IPS-20b (cell line): ENCODE data around the gene EXT2.

Experiments
- H3K27ac ChIP-seq: one replicate; pipeline ENCODE4 v1.5.1; 2013; ENCODE audit warnings: low read length
- H3K27me3 ChIP-seq: 2 replicates; pipeline ENCODE4 v1.6.1; 2013; ENCODE audit warnings: mild to moderate bottlenecking, low read length, inconsistent platforms; ENCODE audit not compliant: insufficient read depth
- H3K36me3 ChIP-seq: 2 replicates; pipeline ENCODE4 v1.6.1; 2013; ENCODE audit warnings: low read depth, mild to moderate bottlenecking, inconsistent platforms, low read length, moderate library complexity; ENCODE audit not compliant: insufficient read depth
- H3K4me1 ChIP-seq: 2 replicates; pipeline ENCODE4 v1.6.1; 2013; ENCODE audit warnings: mild to moderate bottlenecking, control low read depth, inconsistent platforms, low read length, moderate library complexity; ENCODE audit not compliant: insufficient read depth
- H3K4me3 ChIP-seq: 2 replicates; pipeline ENCODE4 v1.5.1; 2013; ENCODE audit warnings: mild to moderate bottlenecking, low read length, inconsistent platforms
- H3K9ac ChIP-seq: 2 replicates; pipeline ENCODE4 v1.6.1; 2013; ENCODE audit warnings: low read depth, mild to moderate bottlenecking, inconsistent platforms, low read length, moderate library complexity
- H3K9me3 ChIP-seq: 2 replicates; pipeline ENCODE4 v1.6.1; 2013; ENCODE audit warnings: mild to moderate bottlenecking, low read depth, low read length, inconsistent platforms; ENCODE audit not compliant: insufficient read depth

Gene EXT2

DNA sequence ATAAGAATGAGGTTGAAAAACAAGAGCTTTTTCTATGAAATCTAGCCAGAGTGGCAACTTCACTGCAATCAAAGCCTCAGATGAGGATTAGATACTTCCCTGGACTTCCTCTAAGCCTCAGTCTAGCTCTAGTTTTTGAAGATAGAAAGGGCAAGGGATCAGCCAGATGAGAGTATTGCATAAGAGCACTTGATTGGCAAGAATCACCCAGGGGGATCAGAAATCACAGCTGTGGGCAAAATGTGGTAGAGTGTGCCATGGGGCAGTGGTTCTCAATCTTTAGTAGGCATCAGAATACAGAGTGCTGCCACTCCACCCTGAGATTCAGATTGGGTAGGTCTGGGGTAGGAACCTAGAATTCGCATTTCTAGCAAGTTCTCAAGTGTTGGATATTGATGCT, 82.4 kb downstream of the EXT2 start:
- H3K4me1 ChIP-seq, result peaks cover 16% of the 10 kb centered on the region
- no peak overlapping the region for H3K27ac ChIP-seq
- H3K36me3 ChIP-seq, result no peaks in the 10 kb centered on the region
- H3K9me3 ChIP-seq, result no peaks in the 10 kb centered on the region
- H3K9ac ChIP-seq, result no peak overlapping the region
- no peak overlapping the region for H3K4me3 ChIP-seq
- H3K27me3 ChIP-seq, result no peaks in the 10 kb centered on the region

DNA sequence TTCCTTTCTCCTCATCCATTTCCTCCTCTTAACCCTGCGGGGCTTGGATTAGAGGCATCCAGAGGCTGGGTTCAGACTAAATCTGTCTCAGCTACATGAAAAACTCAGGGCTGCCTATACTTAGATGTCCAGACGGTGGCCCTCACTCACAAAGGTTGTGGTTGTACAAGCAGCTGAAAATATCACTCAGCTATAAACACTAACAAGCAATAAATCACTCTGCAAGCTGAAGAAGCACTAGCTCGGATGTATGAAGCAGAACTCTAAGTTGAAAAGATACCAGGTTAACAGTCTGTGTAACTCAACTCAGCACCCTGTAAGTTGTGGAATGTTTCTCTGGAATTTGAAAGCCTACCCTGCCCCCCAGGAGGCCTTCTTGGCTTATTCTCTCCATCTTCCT, 82.9 kb downstream of the EXT2 start:
- Histone ChIP-seq H3K27me3 (no peaks in the 10 kb centered on the region), H3K9me3 (no peaks in the 10 kb centered on the region), H3K27ac (no peak overlapping the region), H3K4me1 (peaks cover 16% of the 10 kb centered on the region), H3K36me3 (no peaks in the 10 kb centered on the region), H3K4me3 (no peak overlapping the region; the same call in 1 of the 2 replicates), H3K9ac (no peak overlapping the region)

DNA sequence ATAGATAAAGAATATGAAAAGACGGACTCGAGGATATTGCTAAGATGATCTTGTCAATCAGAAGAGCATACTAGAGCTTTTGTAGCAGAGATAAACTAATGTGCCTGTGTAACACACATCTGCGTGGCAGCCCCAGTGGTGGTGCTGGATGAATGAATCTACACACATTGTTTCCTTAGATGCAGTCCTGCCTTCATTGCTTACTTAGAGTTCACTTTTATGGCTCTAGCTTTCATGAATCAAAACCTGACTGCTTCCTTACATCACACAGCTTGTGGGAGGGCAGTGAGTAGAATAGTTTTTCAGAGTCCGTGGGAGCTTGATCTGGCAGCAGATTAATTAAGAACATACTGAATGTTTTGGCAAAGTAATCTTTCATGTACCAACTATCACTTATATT, 83.7 kb downstream of the EXT2 start:
- Histone ChIP-seq H3K36me3 (no peaks in the 10 kb centered on the region), H3K27ac (no peak overlapping the region), H3K27me3 (no peaks in the 10 kb centered on the region), H3K9ac (no peak overlapping the region), H3K4me3 (no peak overlapping the region), H3K4me1 (peaks cover 16% of the 10 kb centered on the region), H3K9me3 (no peaks in the 10 kb centered on the region)

DNA sequence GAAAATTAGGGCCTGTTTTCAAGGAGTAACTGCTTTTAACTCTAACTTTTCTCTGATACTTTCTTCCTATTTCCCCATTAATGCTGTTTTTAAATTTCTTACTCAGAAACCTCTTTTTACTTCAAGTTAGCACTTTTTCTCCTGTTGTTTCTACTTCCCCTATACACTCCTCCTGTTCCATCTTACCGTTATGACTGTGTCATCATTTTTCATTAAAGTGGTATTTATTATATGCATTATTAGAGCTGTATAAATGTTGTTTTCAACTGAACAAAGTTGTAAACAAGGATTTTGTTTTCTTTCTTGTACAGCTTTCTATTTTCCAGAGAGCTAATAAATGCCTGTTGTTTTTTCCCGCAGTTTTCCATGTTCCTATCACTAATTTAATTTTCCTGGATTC, 84.6 kb downstream of the EXT2 start:
- no peaks in the 10 kb centered on the region for H3K36me3 ChIP-seq
- H3K9me3 ChIP-seq, result no peaks in the 10 kb centered on the region
- H3K27me3 ChIP-seq, result no peaks in the 10 kb centered on the region
- no peak overlapping the region for H3K9ac ChIP-seq
- H3K27ac ChIP-seq, result no peak overlapping the region
- no peak overlapping the region for H3K4me3 ChIP-seq
- H3K4me1 ChIP-seq, result peaks cover 16% of the 10 kb centered on the region

DNA sequence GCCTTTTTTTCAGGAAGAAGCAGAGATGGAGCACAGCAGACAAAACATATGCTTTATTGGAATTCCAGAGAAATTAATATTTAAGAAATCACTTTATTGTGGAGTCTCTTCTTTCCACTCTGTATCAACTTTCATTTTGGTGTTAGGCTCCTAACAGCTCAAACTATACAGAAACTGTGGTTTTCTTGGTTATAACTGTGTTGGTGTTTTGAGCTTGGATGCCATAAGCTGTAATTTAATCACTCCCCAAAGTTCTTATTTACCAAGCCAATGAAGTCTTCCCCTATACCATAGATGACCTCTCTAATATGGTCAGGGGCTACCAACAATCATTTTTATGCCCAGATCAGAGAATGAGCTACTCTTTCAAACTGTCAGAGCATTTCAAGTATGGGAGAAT, 90.0 kb downstream of the EXT2 start:
- Histone ChIP-seq H3K36me3 (no peaks in the 10 kb centered on the region), H3K27ac (no peak overlapping the region), H3K9me3 (peaks cover 13% of the 10 kb centered on the region), H3K9ac (no peak overlapping the region), H3K4me1 (peaks cover 4% of the 10 kb centered on the region; the same call in 1 of the 2 replicates), H3K27me3 (no peaks in the 10 kb centered on the region), H3K4me3 (no peak overlapping the region)

DNA sequence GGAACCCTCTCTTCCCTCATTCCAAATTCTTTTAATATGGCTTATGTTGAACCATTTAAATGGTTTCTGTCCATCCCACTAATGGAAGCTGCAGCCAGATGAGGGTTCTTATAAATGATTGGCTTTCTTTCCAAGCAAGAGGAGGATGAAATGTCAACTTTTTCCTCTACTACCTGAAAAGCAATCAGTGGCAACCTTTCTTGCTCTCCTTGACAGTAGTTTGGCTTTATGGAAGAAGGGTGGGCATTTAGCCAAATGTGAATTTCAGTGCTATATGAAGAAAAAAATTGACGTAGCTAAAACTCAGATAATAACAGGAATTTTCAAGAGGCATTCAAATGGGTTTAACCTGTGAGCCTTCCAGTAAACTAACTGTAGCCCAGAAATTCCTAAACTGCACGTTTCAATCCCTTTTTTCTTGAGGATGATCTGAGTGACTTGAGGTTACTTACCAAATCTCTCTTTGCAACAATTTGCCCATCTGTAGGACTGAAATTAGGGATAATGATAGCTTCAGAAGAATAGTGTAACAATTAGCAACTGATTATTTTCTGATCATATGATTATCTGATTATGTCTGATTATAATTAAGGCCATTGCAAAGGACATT, 90.9 kb downstream of the EXT2 start:
- Histone ChIP-seq H3K4me1 (peaks cover 11% of the 10 kb centered on the region; the same call in 1 of the 2 replicates), H3K27ac (no peak overlapping the region), H3K27me3 (no peaks in the 10 kb centered on the region), H3K36me3 (no peaks in the 10 kb centered on the region), H3K4me3 (no peak overlapping the region), H3K9ac (no peak overlapping the region), H3K9me3 (peaks cover 13% of the 10 kb centered on the region)

DNA sequence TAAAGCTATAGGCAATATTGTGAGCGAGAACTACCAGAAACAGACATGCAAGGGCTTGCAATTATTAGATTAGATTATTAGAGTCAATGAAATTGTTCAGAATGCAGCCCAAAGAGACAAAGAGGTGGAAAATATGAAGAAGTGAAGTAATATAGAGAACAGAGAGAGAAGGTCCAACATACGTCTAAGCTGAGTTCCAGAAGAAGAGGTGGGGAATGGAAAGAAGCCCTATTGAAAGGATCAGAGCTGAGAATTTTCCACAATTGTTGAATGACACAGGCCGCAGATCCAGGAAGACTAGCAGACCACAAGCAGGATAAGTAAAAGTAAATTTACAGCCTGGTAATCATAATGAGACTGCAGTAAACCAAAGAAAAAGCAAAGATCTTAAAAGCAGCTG, 93.2 kb downstream of the EXT2 start:
- H3K36me3 ChIP-seq, result no peaks in the 10 kb centered on the region
- H3K4me3 ChIP-seq, result no peak overlapping the region
- H3K27me3 ChIP-seq, result no peaks in the 10 kb centered on the region
- no peak overlapping the region for H3K9ac ChIP-seq
- peaks cover 13% of the 10 kb centered on the region for H3K9me3 ChIP-seq
- H3K4me1 ChIP-seq, result peaks cover 14% of the 10 kb centered on the region; the same call in 1 of the 2 replicates
- H3K27ac ChIP-seq, result no peak overlapping the region

DNA sequence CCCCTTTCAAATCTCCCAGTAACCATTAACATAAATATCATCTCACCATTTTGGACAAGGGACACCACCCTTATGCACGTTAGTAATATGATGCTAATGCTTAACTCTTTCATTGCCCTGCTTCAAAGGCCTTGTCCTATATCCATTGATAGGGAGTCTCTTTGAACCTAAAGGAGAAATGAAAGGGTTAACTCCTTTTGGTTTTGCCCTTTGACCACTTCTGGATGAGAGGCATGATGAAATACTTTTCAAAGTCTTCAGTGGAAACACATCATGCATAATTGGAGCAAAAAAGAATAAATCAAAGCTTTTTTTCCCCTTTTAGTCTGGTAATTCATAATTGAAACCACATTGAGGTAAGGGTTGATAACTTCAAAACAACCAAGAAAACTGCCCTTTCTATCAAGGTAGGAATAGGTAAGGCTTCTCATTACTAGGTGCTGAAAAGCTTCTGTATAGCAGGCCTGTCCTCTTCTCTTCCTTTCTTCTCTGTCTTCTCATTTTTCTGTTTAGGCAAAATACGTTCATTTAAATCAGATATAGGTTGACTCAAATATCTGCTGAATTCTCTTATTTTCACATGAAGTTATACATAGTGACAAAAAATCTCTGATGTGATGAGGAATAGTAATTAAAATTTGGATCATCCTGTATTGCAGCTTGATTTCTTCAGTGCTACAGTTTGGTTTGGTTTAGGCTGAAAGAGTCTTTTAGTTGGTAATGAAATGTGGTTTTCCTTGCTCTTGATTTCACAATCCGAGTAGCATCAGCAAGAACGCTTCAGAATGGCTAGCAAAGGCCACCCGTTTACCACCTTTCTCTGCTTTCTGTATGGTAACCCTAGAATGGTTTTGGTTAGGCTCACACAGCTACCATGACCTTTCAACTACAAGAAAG, 94.8 kb downstream of the EXT2 start:
- H3K9me3 ChIP-seq, result peaks cover 13% of the 10 kb centered on the region
- no peaks in the 10 kb centered on the region for H3K27me3 ChIP-seq
- H3K4me1 ChIP-seq, result peaks cover 14% of the 10 kb centered on the region; the same call in 1 of the 2 replicates
- no peak overlapping the region for H3K27ac ChIP-seq
- H3K36me3 ChIP-seq, result no peaks in the 10 kb centered on the region
- H3K4me3 ChIP-seq, result no peak overlapping the region
- H3K9ac ChIP-seq, result no peak overlapping the region

DNA sequence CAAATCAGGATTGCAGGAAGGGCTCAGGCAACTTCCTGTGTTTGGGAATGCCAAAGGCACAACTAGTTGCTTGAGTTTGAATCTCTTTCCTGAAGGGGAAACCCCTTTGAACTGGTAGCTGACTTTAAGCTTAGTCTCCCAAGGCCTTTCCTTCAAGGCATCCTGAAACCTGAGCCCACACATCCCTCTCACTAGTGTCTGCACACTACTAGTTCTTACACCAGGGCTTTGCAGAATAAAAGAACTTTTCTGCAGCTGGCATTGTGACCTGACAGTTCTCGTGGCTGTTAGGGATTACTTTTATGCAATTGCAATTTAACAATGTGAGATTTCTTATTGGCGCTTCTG, 95.4 kb downstream of the EXT2 start:
- Histone ChIP-seq H3K27me3 (no peaks in the 10 kb centered on the region), H3K36me3 (no peaks in the 10 kb centered on the region), H3K9ac (no peak overlapping the region), H3K4me3 (no peak overlapping the region), H3K27ac (no peak overlapping the region), H3K9me3 (peaks cover 13% of the 10 kb centered on the region), H3K4me1 (peaks cover 14% of the 10 kb centered on the region; the same call in 1 of the 2 replicates)

DNA sequence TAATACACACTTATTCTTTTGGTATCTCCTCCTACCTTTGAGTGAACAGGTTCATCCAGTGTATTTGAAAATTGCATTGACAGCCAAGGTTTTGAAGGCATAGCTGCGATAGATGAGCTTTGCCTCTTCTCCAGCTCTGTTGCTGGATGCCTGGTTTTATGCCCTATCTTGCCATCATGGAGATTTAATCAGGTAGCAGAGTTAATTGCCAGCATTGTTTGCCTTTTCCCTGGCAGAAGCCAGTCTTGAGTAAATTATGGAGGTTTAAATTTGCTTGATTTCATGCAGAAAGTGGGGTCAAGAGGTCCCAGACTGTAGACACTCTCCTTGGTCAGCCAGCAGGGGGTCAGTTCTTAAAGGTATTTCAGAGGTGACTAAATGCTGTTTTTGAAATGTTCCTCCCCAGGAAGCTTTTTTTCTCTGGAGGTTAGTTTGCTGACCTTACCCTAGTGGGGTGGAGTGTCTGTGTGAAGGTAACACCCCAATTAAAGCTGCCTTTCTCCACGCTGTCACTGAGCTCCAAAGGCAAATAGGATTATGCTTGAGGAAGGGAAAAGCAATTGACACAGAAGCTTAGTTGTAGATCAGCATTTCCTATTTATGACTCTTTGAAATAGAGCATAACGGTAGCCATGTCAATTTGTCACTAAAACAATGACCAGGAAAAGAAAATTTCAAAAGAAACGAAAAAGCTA, 96.0 kb downstream of the EXT2 start:
- Histone ChIP-seq H3K9me3 (peaks cover 13% of the 10 kb centered on the region), H3K9ac (no peak overlapping the region), H3K27ac (no peak overlapping the region), H3K4me1 (peaks cover 14% of the 10 kb centered on the region; the same call in 1 of the 2 replicates), H3K4me3 (no peak overlapping the region), H3K27me3 (no peaks in the 10 kb centered on the region), H3K36me3 (no peaks in the 10 kb centered on the region)

DNA sequence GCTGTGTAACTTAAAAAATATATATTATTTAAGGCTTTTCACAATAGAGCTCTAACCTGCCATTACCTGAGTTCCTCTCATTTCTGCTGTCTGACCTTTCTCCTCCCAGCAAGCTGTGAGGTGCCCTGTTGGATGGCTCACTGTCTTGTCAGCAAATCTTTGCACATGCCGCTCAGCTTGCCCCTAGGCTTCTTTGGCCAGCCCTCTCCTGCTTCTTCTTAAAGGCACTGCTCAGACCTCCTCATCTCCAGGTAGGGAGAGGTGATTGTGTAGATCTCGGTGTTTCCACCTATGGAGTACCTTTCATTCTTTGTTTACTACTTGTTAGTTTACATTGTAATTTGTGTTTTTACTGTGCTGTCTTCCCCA, 96.5 kb downstream of the EXT2 start:
- H3K27me3 ChIP-seq, result no peaks in the 10 kb centered on the region
- H3K4me1 ChIP-seq, result peaks cover 14% of the 10 kb centered on the region; the same call in 1 of the 2 replicates
- H3K9ac ChIP-seq, result no peak overlapping the region
- H3K4me3 ChIP-seq, result no peak overlapping the region
- peaks cover 13% of the 10 kb centered on the region for H3K9me3 ChIP-seq
- H3K36me3 ChIP-seq, result no peaks in the 10 kb centered on the region
- H3K27ac ChIP-seq, result no peak overlapping the region
